MM.1S (cell line): ENCODE measurements around the gene MPST.

Experiments used
- CTCF ChIP-seq: fragments of 300-600 bp; sonication (generic); IDR thresholded peaks from 2 replicates; pipeline ENCODE4 v1.5.1; 2016; ENCODE audit warnings: antibody characterized with exemption, low read length, mixed read lengths
- EZH2 ChIP-seq: fragments of 300-600 bp; sonication (generic); optimal IDR thresholded peaks from 2 replicates; pipeline ENCODE3; 2017; ENCODE audit warnings: low read depth, mild to moderate bottlenecking, antibody characterized with exemption, low read length, mixed read lengths
- EZH2phosphoT487 ChIP-seq: fragments of 300-600 bp; sonication (generic); IDR thresholded peaks from 2 replicates; pipeline ENCODE4 v1.6.1; 2018; ENCODE audit warnings: antibody characterized with exemption, low read length

- peak; percentile 88 for TF ChIP-seq CTCF
- no peak for TF ChIP-seq EZH2
- TF ChIP-seq EZH2phosphoT487, result no peak
Observed at GRCh38 chr22:36986242-36986821, 33.2 kb upstream of the MPST start.
